T-helper 17 cell (primary cell): ENCODE data around the gene ARID5B. TPM values are rescaled to one million over a fixed set of nuclear protein-coding genes. Genes with fewer than 3 reads are reported as not detected.

Experiments used
- ATAC-seq: fragments of 150-1000 bp; cut with Tn5 transposase; 2 replicates; pipeline ENCODE4 v1.10.0; 2021; ENCODE audit warnings: mild to moderate bottlenecking, moderate library complexity
- DNase-seq, 3 donors: peaks; one replicate each; pipeline versions ENCODE4 v3.0.0 to v3.0.0-alpha.2; 2020 to 2021
- H3K9me3 ChIP-seq: one replicate; pipeline ENCODE4 v1.7.0; 2013; ENCODE audit warnings: low read length, mild to moderate bottlenecking; ENCODE audit not compliant: control insufficient read depth, poor library complexity, severe bottlenecking
- H3K27ac Mint-ChIP-seq: one replicate; pipeline ENCODE4 v1.8.0; 2022; ENCODE audit warnings: mild to moderate bottlenecking, moderate library complexity, mixed read lengths
- H3K27me3 Mint-ChIP-seq: one replicate; pipeline ENCODE4 v1.8.0; 2022; ENCODE audit warnings: mixed read lengths
- H3K36me3 Mint-ChIP-seq: one replicate; pipeline ENCODE4 v1.8.0; 2022; ENCODE audit warnings: low read depth, mixed read lengths
- H3K4me1 Mint-ChIP-seq: one replicate; pipeline ENCODE4 v1.8.0; 2022; ENCODE audit warnings: mild to moderate bottlenecking, mixed read lengths
- H3K4me3 Mint-ChIP-seq: one replicate; pipeline ENCODE4 v1.8.0; 2022; ENCODE audit warnings: mild to moderate bottlenecking, moderate library complexity, mixed read lengths
- total RNA-seq, 4 donors: library from RNA in 2 of 4; stranded (reverse) in 2 of 4; gene quantifications; one replicate each; pipeline ENCODE4 v1.2.3 and lab custom pipeline; 2022 to 2026

ARID5B gene
- total RNA-seq, 2 donors from 2014 or later, result 58.2 to 67.6 TPM

GRCh38 chr10:61869774-61870525 lies 31.5 kb upstream of the ARID5B start:
- no peaks in the 10 kb centered on the region for H3K4me1 Mint-ChIP-seq
- H3K36me3 Mint-ChIP-seq, result no peaks in the 10 kb centered on the region
- H3K27me3 Mint-ChIP-seq, result peaks cover 21% of the 10 kb centered on the region
- ATAC-seq (no peak), DNase-seq (no peak)
- no peak overlapping the region for H3K4me3 Mint-ChIP-seq
- no peak overlapping the region for H3K27ac Mint-ChIP-seq
- H3K9me3 ChIP-seq, result no peaks in the 10 kb centered on the region

GRCh38 chr10:61870526-61870895 lies 31.0 kb upstream of the ARID5B start:
- Mint-ChIP-seq H3K27me3 (peaks cover 16% of the 10 kb centered on the region), H3K36me3 (no peaks in the 10 kb centered on the region), H3K4me1 (no peaks in the 10 kb centered on the region), H3K4me3 (no peak overlapping the region), H3K27ac (no peak overlapping the region)
- H3K9me3 ChIP-seq, result no peaks in the 10 kb centered on the region
- ATAC-seq (no peak), DNase-seq (no peak)

GRCh38 chr10:61871487-61871886 lies 30.0 kb upstream of the ARID5B start:
- Mint-ChIP-seq H3K27ac (no peak overlapping the region), H3K36me3 (no peaks in the 10 kb centered on the region), H3K27me3 (peaks cover 16% of the 10 kb centered on the region), H3K4me1 (no peaks in the 10 kb centered on the region), H3K4me3 (no peak overlapping the region)
- no peaks in the 10 kb centered on the region for H3K9me3 ChIP-seq
- ATAC-seq, result no peak
- DNase-seq, result no peak

- Mint-ChIP-seq H3K27ac (no peak overlapping the region), H3K4me3 (no peak overlapping the region), H3K4me1 (no peaks in the 10 kb centered on the region), H3K36me3 (no peaks in the 10 kb centered on the region), H3K27me3 (peaks cover 7% of the 10 kb centered on the region)
- DNase-seq (no peak), ATAC-seq (no peak)
- no peaks in the 10 kb centered on the region for H3K9me3 ChIP-seq
These were observed 23.4 kb upstream of the ARID5B start for GRCh38 chr10:61877887-61878739.

GRCh38 chr10:61878740-61879068 lies 22.8 kb upstream of the ARID5B start:
- H3K4me3 Mint-ChIP-seq, result no peak overlapping the region
- no peaks in the 10 kb centered on the region for H3K36me3 Mint-ChIP-seq
- no peak for ATAC-seq
- H3K4me1 Mint-ChIP-seq, result no peaks in the 10 kb centered on the region
- H3K27me3 Mint-ChIP-seq, result peaks cover 2% of the 10 kb centered on the region
- H3K9me3 ChIP-seq, result no peaks in the 10 kb centered on the region
- H3K27ac Mint-ChIP-seq, result no peak overlapping the region
- DNase-seq, result no peak

- Mint-ChIP-seq H3K27me3 (peaks cover 14% of the 10 kb centered on the region), H3K4me3 (no peak overlapping the region), H3K4me1 (no peaks in the 10 kb centered on the region), H3K27ac (no peak overlapping the region), H3K36me3 (peaks cover 2% of the 10 kb centered on the region)
- no peak for ATAC-seq
- H3K9me3 ChIP-seq, result no peaks in the 10 kb centered on the region
- DNase-seq, result no peak
These were observed 18.7 kb upstream of the ARID5B start for GRCh38 chr10:61882621-61883370.

GRCh38 chr10:61883371-61884025 lies 18.0 kb upstream of the ARID5B start:
- no peak overlapping the region for H3K4me3 Mint-ChIP-seq
- no peak overlapping the region for H3K27ac Mint-ChIP-seq
- peaks cover 2% of the 10 kb centered on the region for H3K36me3 Mint-ChIP-seq

GRCh38 chr10:61887772-61888171 lies 13.7 kb upstream of the ARID5B start:
- DNase-seq (no peak), ATAC-seq (no peak)
- no peaks in the 10 kb centered on the region for H3K9me3 ChIP-seq
- no peaks in the 10 kb centered on the region for H3K4me1 Mint-ChIP-seq
- peaks cover 20% of the 10 kb centered on the region for H3K27me3 Mint-ChIP-seq
- no peak overlapping the region for H3K4me3 Mint-ChIP-seq
- peaks cover 2% of the 10 kb centered on the region for H3K36me3 Mint-ChIP-seq
- H3K27ac Mint-ChIP-seq, result no peak overlapping the region

More at GRCh38 chr10:61883371-61884025, 18.0 kb upstream of the ARID5B start:
- ATAC-seq (no peak), DNase-seq (no peak)
- Mint-ChIP-seq H3K4me1 (no peaks in the 10 kb centered on the region), H3K27me3 (peaks cover 15% of the 10 kb centered on the region)
- no peaks in the 10 kb centered on the region for H3K9me3 ChIP-seq

- Mint-ChIP-seq H3K36me3 (peaks cover 2% of the 10 kb centered on the region), H3K4me1 (no peaks in the 10 kb centered on the region)
- ATAC-seq, result no peak
These were observed 12.8 kb upstream of the ARID5B start for GRCh38 chr10:61888744-61889143.

GRCh38 chr10:61890430-61890829 lies 11.1 kb upstream of the ARID5B start:
- no peak overlapping the region for H3K27ac Mint-ChIP-seq
- no peaks in the 10 kb centered on the region for H3K9me3 ChIP-seq
- peaks cover 16% of the 10 kb centered on the region for H3K27me3 Mint-ChIP-seq
- ATAC-seq (no peak), DNase-seq (no peak)
- H3K4me1 Mint-ChIP-seq, result no peaks in the 10 kb centered on the region
- H3K36me3 Mint-ChIP-seq, result peaks cover 2% of the 10 kb centered on the region
- H3K4me3 Mint-ChIP-seq, result no peak overlapping the region

More at GRCh38 chr10:61888744-61889143, 12.8 kb upstream of the ARID5B start:
- H3K4me3 Mint-ChIP-seq, result no peak overlapping the region
- no peak for DNase-seq
- H3K9me3 ChIP-seq, result no peaks in the 10 kb centered on the region
- peaks cover 20% of the 10 kb centered on the region for H3K27me3 Mint-ChIP-seq
- no peak overlapping the region for H3K27ac Mint-ChIP-seq

- no peaks in the 10 kb centered on the region for H3K9me3 ChIP-seq
- no peak for DNase-seq
- Mint-ChIP-seq H3K36me3 (peaks cover 2% of the 10 kb centered on the region), H3K4me3 (no peak overlapping the region), H3K27ac (no peak overlapping the region), H3K4me1 (no peaks in the 10 kb centered on the region), H3K27me3 (peaks cover 14% of the 10 kb centered on the region)
- no peak for ATAC-seq
These were observed 10.6 kb upstream of the ARID5B start for GRCh38 chr10:61890881-61891409.

GRCh38 chr10:61891906-61892585 lies 9.5 kb upstream of the ARID5B start:
- H3K27ac Mint-ChIP-seq, result no peak overlapping the region
- no peaks in the 10 kb centered on the region for H3K36me3 Mint-ChIP-seq
- peaks cover 4% of the 10 kb centered on the region for H3K4me1 Mint-ChIP-seq
- H3K4me3 Mint-ChIP-seq, result no peak overlapping the region
- DNase-seq, result no peak
- no peaks in the 10 kb centered on the region for H3K9me3 ChIP-seq
- ATAC-seq, result no peak
- H3K27me3 Mint-ChIP-seq, result peaks cover 6% of the 10 kb centered on the region
